Upper lobe of right lung (tissue), 1 donor: ENCODE data around the gene BCAS3. TPM values are rescaled to one million over a fixed set of nuclear protein-coding genes. Genes with fewer than 3 reads are reported as not detected.

Experiments used
- ATAC-seq: fragments of 200-7000 bp; cut with Tn5 transposase; one replicate; pipeline ENCODE4 v1.9.1; 2020; ENCODE audit warnings: mild to moderate bottlenecking, moderate library complexity
- DNase-seq: peaks from one replicate; pipeline ENCODE4 v3.0.0-alpha.2; 2020
- H3K27ac ChIP-seq: fragments of 200-600 bp; one replicate; pipeline ENCODE4 v1.8.0; 2022
- H3K27me3 ChIP-seq: fragments of 200-600 bp; one replicate; pipeline ENCODE4 v1.8.0; 2022; ENCODE audit warnings: mild to moderate bottlenecking
- H3K36me3 ChIP-seq: fragments of 200-600 bp; one replicate; pipeline ENCODE4 v1.8.0; 2022
- H3K4me1 ChIP-seq: fragments of 200-600 bp; one replicate; pipeline ENCODE4 v1.8.0; 2022
- H3K4me3 ChIP-seq: fragments of 200-600 bp; one replicate; pipeline ENCODE4 v1.8.0; 2022; ENCODE audit warnings: mild to moderate bottlenecking
- H3K9me3 ChIP-seq: fragments of 200-600 bp; one replicate; pipeline ENCODE4 v1.8.0; 2022
- CTCF ChIP-seq: fragments of 200-600 bp; IDR thresholded peaks from one replicate; pipeline ENCODE4 v1.8.0; 2022; ENCODE audit warnings: antibody characterized with exemption
- intact Hi-C: fragments of 100-400 bp; cut with DNase I; formaldehyde crosslinking; loops from one replicate; pipeline ENCODE4 v1.11.0; 2022
- total RNA-seq: library from RNA; stranded (reverse); fragmentation: NEBNext Ultra II Directional; extraction: Animal tissue kit (Norgen Biotek cat#: 25700); gene quantifications from one replicate; pipeline ENCODE4 v1.2.1, GENCODE V29; 2021
- donor health status: DM: no; HTN: yes; CAD: no; lungs with severe emphysema.

Gene BCAS3
- total RNA-seq, 1 donor from 2014 or later, result 23.5 TPM

GRCh38 chr17:61399131-61400065, 721.7 kb downstream of the BCAS3 start, which contains the start of gene TBX2:
TBX2 (plus strand) TSS chr17:61399843; CDS start chr17:61400177, 334 bp downstream.
- H3K9me3 ChIP-seq, result no peaks in the 10 kb centered on the region
- peaks cover 79% of the 10 kb centered on the region for H3K27me3 ChIP-seq
- peak within 1 kb of the TSS; percentile 65 for H3K4me3 ChIP-seq
- peaks cover 14% of the 10 kb centered on the region for H3K36me3 ChIP-seq
- TF ChIP-seq CTCF, result peak; percentile 15
- intact Hi-C loops, result loop anchor here (10.0 kb wide), 1 partner anchor 395 kb away; no protein-coding TSS in a partner anchor
- DNase-seq (peak; percentile 82), ATAC-seq (peak; percentile 54)
- H3K27ac ChIP-seq, result peak within 1 kb of the TSS; percentile 91
- peaks cover 21% of the 10 kb centered on the region for H3K4me1 ChIP-seq

- intact Hi-C loops, result no loop called here
- no peak for TF ChIP-seq CTCF
- Histone ChIP-seq H3K9me3 (no peaks in the 10 kb centered on the region), H3K4me1 (peaks cover 28% of the 10 kb centered on the region), H3K27ac (peak overlapping the region; percentile 91), H3K4me3 (peak overlapping the region; percentile 65), H3K36me3 (peaks cover 22% of the 10 kb centered on the region), H3K27me3 (peaks cover 87% of the 10 kb centered on the region)
- ATAC-seq (no peak), DNase-seq (peak; percentile 70)
These were observed 722.5 kb downstream of the BCAS3 start for GRCh38 chr17:61400066-61400716.

GRCh38 chr17:61400717-61401388, 723.2 kb downstream of the BCAS3 start:
- ATAC-seq (no peak), DNase-seq (peak; percentile 62)
- Histone ChIP-seq H3K36me3 (peaks cover 22% of the 10 kb centered on the region), H3K4me1 (peaks cover 28% of the 10 kb centered on the region), H3K9me3 (no peaks in the 10 kb centered on the region), H3K27me3 (peaks cover 93% of the 10 kb centered on the region), H3K27ac (peak overlapping the region; percentile 91), H3K4me3 (peak overlapping the region; percentile 65)
- intact Hi-C loops, result no loop called here
- no peak for TF ChIP-seq CTCF

GRCh38 chr17:61401389-61402072, 723.9 kb downstream of the BCAS3 start:
- peaks cover 22% of the 10 kb centered on the region for H3K36me3 ChIP-seq
- TF ChIP-seq CTCF, result no peak
- ATAC-seq (no peak), DNase-seq (no peak)
- H3K27ac ChIP-seq, result peak overlapping the region; percentile 91
- intact Hi-C loops, result no loop called here
- H3K9me3 ChIP-seq, result no peaks in the 10 kb centered on the region
- H3K4me1 ChIP-seq, result peaks cover 27% of the 10 kb centered on the region
- peaks cover 91% of the 10 kb centered on the region for H3K27me3 ChIP-seq
- H3K4me3 ChIP-seq, result peak overlapping the region; percentile 65

- no peaks in the 10 kb centered on the region for H3K9me3 ChIP-seq
- H3K4me3 ChIP-seq, result peak overlapping the region; percentile 65
These were observed 724.5 kb downstream of the BCAS3 start for GRCh38 chr17:61402073-61402541.

More at GRCh38 chr17:61402073-61402541, 724.5 kb downstream of the BCAS3 start:
- ATAC-seq, result no peak
- intact Hi-C loops, result no loop called here
- Histone ChIP-seq H3K4me1 (peaks cover 22% of the 10 kb centered on the region), H3K27ac (peak overlapping the region; percentile 91), H3K27me3 (peaks cover 86% of the 10 kb centered on the region), H3K36me3 (peaks cover 22% of the 10 kb centered on the region)
- peak; percentile 64 for DNase-seq
- TF ChIP-seq CTCF, result no peak
